ENCODE measurements around the gene IQSEC3. TPM values are rescaled to one million over a fixed set of nuclear protein-coding genes. Genes with fewer than 3 reads are reported as not detected.
"Not testable (repeated sequence)": the region's sequence is repeated elsewhere in the genome, so short reads cannot be mapped to it uniquely, and the experiment has no call there.

IQSEC3 gene
- total and polyA plus RNA-seq, 11 donors, result 0.29 to 3.2 (median 1.5) TPM

DNA sequence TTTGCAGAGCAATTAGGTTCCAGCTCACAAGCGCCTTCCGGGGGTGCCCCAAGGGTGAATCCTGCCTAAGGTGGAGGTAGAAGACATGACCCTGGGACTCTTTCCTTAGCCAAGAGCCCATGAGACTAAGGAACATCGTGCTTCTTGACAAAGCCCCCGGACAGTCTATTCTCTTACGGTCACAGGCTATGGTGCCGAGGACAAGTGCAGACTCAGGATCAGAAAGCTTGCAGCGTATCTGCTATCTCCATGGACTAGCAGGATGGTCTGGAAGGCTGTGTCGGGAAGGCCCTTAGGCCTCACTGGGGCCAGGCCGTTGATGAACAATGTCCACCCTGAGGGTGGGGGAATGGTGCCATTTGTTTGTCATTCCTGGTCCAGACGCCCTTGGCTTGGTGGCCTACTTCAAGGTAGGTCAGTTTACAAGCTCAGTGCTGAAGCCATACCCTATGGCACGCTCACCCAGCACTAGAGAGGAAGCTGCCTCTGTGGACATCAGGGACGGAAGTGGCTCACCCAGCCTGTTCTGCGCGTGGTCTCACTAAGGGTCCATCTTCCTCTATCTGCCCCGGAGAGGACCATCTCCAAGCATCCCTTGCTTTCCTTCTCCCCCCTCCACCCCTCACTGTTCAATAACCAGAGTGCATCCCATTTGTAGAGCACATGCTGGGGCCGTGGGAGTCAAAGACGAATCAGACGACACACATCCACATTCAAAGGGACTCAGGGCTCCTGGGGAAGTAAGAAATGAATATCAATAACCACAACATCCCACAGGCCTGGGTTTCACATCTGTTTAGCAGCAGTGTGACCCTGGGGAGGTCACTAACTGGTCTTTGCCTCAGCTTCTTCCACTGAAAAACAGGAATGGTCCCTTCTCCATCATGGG, 45.0 kb upstream of the IQSEC3 start:
- H3K4me1 ChIP-seq, result peaks cover 0 to 19% (median 0%) of the 10 kb centered on the region in 12 donors
- peak in 1 of 5 donors; percentile 61 for DNase-seq
- ATAC-seq, result peak; percentile 53 to 78 (median 56)
- H3K27me3 ChIP-seq, result no peaks in the 10 kb centered on the region
- H3K4me3 ChIP-seq, result no peak overlapping the region
- intact Hi-C loops (cut with DNase I), result no loop called here
- no peak for TF ChIP-seq POLR2A (IDR thresholded peaks at IDR 0.05)
- TF ChIP-seq, protein P1, sequence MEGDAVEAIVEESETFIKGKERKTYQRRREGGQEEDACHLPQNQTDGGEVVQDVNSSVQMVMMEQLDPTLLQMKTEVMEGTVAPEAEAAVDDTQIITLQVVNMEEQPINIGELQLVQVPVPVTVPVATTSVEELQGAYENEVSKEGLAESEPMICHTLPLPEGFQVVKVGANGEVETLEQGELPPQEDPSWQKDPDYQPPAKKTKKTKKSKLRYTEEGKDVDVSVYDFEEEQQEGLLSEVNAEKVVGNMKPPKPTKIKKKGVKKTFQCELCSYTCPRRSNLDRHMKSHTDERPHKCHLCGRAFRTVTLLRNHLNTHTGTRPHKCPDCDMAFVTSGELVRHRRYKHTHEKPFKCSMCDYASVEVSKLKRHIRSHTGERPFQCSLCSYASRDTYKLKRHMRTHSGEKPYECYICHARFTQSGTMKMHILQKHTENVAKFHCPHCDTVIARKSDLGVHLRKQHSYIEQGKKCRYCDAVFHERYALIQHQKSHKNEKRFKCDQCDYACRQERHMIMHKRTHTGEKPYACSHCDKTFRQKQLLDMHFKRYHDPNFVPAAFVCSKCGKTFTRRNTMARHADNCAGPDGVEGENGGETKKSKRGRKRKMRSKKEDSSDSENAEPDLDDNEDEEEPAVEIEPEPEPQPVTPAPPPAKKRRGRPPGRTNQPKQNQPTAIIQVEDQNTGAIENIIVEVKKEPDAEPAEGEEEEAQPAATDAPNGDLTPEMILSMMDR (IDR thresholded peaks at IDR 0.05), result no peak
- H3K36me3 ChIP-seq, result peaks cover 0 to 33% (median 16%) of the 10 kb centered on the region in 9 donors
- H3K27ac ChIP-seq, result peak overlapping the region in 1 of 12 donors; percentile 17
- WGBS, 4 donors, result 79 to 87% (median 85%) methylated on average over 18 of the region's 18 CpGs
- no peaks in the 10 kb centered on the region for H3K9me3 ChIP-seq

DNA sequence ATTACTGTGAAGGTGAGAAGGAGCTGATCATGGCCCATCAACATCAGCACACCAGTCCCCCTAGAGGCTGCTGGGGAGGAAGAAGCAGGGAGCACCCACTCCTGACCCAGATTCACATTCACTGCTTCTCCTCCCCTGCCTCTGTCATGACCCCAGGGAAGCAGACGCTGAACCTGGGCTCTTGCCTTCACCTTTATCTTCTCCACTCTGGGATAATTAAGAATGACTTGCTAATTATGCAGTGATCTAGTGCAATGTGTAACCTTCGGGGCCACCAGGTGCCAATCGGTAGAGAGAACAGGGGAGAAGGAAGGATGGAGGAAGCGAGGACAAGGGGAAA, 44.4 kb upstream of the IQSEC3 start:
- 72 to 78% (median 75%) methylated on average over 4 of the region's 4 CpGs for WGBS, 4 donors
- peaks cover 0 to 29% (median 16%) of the 10 kb centered on the region in 9 donors for H3K36me3 ChIP-seq
- ATAC-seq (peak in 2 of 4 donors; percentile 14 to 20), DNase-seq (no peak)
- H3K4me1 ChIP-seq, result peaks cover 0 to 19% (median 0%) of the 10 kb centered on the region in 12 donors
- H3K9me3 ChIP-seq, result no peaks in the 10 kb centered on the region
- no peak overlapping the region for H3K4me3 ChIP-seq
- TF ChIP-seq POLR2A (IDR thresholded peaks at IDR 0.05), result no peak
- TF ChIP-seq, protein P1 (IDR thresholded peaks at IDR 0.05), result no peak
- peak overlapping the region in 1 of 12 donors; percentile 17 for H3K27ac ChIP-seq
- intact Hi-C loops (cut with DNase I), result no loop called here
- no peaks in the 10 kb centered on the region for H3K27me3 ChIP-seq

DNA sequence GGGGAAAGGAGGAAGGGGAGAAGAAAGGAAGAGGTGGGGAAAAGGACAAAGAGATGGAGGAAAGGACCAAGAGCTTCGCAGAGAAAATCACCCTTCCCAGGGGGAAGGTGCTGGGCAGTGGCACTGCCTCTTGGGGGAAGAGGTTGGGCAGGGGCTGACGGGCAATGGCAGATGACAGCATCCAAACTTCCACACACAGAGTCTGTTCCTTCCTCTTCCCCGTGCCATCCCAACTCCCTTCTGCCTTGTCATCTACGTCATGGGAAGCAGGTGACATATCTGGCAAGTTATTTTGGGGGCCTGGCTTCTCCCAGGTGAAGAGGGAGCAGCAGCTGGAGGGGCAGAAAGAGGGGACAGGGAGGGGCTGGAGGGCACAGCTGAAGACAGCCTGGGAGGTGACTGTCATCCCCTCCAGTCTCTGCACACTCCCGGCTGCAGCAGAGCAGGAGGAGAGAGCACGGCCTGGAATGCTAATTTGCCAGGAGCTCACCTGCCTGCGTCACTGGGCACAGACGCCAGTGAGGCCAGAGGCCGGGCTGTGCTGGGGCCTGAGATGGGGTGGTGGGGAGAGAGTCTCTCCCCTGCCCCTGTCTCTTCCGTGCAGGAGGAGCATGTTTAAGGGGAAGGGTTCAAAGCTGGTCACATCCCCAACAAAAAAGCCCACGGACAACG, 43.9 kb upstream of the IQSEC3 start:
- peak; percentile 29 to 58 (median 33) for ATAC-seq
- Histone ChIP-seq H3K27ac (no peak overlapping the region), H3K4me3 (no peak overlapping the region), H3K4me1 (peaks cover 0 to 19% (median 0%) of the 10 kb centered on the region in 12 donors), H3K27me3 (no peaks in the 10 kb centered on the region), H3K9me3 (no peaks in the 10 kb centered on the region), H3K36me3 (peaks cover 0 to 29% (median 16%) of the 10 kb centered on the region in 9 donors)
- intact Hi-C loops (cut with DNase I), result no loop called here
- 68 to 84% (median 75%) methylated on average over 12 of the region's 12 CpGs for WGBS, 4 donors
- TF ChIP-seq POLR2A (IDR thresholded peaks at IDR 0.05), result no peak
- TF ChIP-seq, protein P1 (IDR thresholded peaks at IDR 0.05), result no peak
- DNase-seq, result peak in 1 of 5 donors; percentile 64

DNA sequence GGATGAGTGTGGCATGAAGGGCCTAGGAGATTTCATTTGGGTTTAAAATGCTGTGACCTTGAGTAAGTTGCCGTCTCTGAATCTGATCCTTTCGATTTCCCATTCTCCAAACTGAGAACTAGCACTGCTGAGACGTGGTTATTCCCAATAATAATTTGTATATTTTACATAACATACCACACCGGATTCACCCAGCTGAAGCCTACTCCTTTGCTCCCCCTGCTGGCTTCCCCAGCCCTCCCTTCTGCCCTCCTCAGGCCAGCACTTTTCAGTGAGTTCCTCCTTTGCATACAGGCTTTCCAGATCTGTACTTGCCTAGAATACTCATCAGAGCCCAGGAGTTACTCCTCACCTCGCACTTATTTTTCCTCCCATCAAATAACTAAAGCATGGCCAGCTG, 38.7 kb upstream of the IQSEC3 start:
- H3K4me3 ChIP-seq; H3K36me3 ChIP-seq; DNase-seq; ATAC-seq; intact Hi-C loops (cut with DNase I); H3K27me3 ChIP-seq; H3K4me1 ChIP-seq; H3K9me3 ChIP-seq; H3K27ac ChIP-seq: not testable (repeated sequence)
- no CpG with 5 or more reads among the region's 5 CpGs for WGBS, 4 donors

DNA sequence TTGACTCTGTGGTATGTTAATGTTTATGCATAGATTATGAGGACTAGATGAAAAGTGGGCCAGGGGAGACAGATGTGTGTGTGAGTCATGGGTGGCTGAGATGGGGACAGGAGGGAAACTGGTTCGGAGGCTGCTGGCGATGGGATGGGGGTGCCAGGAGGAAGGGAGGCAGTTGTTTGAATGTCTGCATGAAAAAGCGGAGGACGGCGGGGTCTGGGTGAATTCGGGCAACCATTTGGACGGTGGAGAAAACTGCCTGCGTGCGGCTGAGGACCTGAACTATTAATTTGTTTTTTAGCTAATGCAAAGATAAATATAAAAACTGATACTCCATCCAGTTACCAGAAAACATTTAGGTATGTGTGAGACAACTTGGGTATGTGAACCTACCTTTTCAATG, 27.8 kb upstream of the IQSEC3 start:
- H3K4me1 ChIP-seq; DNase-seq; H3K27me3 ChIP-seq; H3K36me3 ChIP-seq; H3K9me3 ChIP-seq; H3K27ac ChIP-seq; H3K4me3 ChIP-seq; intact Hi-C loops (cut with DNase I); ATAC-seq: not testable (repeated sequence)
- 65 to 82% (median 76%) methylated on average over 7 to 9 of the region's 9 CpGs for whole genome bisulfite sequencing, 4 donors

DNA sequence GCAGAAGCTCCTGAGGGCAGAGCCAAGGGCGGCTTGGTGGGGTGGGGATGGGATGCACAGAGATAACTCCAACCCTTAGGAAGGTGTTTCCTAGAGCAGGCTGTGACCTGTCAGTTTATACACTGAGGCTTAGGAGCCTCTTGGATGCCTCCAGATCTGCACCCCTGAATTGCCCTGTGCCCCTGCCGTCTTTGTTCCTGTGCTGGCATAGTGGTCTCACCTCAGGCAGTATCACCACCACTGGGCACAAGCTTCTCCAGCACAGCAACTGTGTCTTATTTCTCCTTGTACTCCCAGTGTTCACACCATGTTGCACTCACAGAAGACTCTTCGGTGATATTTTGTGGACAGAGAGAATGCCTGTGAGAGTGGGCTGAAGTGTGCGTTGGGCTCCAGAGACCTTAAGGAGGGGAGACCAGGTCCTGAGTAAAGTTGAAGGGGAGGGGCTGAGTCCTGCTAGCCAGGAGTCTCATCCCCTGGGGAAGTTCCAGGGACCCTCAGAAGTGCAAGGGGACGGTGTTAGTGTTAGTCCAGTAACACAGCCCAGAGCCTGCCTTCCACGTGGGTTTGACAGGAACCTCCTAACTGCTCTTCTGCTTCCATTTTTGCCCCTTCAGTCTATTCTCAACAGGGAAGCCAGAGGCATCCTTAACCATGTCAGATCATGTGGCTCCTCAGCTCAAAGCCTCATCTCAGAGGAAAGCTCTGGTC, 26.9 kb upstream of the IQSEC3 start:
- ATAC-seq; DNase-seq; H3K36me3 ChIP-seq; H3K4me3 ChIP-seq; H3K27ac ChIP-seq; H3K9me3 ChIP-seq; H3K4me1 ChIP-seq; intact Hi-C loops (cut with DNase I): not testable (repeated sequence)
- 67 to 83% (median 72%) methylated on average over 4 to 6 of the region's 6 CpGs for WGBS, 4 donors
- H3K27me3 ChIP-seq, result peaks cover 0 to 12% (median 0%) of the 10 kb centered on the region in 9 donors

DNA sequence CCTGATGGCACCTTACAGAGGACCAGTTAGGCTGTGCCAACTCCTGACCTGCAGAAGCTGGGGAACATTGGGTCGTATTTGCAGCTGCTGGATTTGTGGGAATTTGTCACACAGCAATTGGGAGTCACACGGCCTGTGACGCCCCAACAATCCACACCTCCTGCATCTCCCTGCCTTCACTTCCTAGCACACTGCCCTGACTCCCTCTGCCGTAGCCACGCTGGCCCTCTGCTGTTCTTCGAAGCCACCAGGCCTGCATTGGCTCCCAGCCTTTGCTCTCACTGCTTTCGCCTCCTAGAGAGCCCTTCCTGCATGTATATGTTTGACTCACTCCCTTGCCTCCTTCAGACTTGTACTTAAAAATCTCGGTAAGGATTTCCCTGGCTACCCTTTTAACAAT, 22.2 kb upstream of the IQSEC3 start:
- peaks cover 0 to 12% (median 4%) of the 10 kb centered on the region in 9 donors for H3K27me3 ChIP-seq
- H3K4me1 ChIP-seq; H3K4me3 ChIP-seq; H3K9me3 ChIP-seq; DNase-seq; ATAC-seq; H3K27ac ChIP-seq; intact Hi-C loops (cut with DNase I); H3K36me3 ChIP-seq: not testable (repeated sequence)
- 76 to 79% (median 77%) methylated on average over 5 to 8 of the region's 8 CpGs for WGBS, 4 donors

Measured in heart left ventricle (tissue), 16 donors.